GM18519 (cell line): ENCODE measurements around the gene JAKMIP1.
A peak's percentile ranks its signal among the peaks of the same experiment; 100 is the strongest.

Experiments
- ATAC-seq: cut with Tn5 transposase; IDR thresholded peaks from one replicate; pipeline ENCODE4 v1.9.1; 2021; ENCODE audit warnings: mild to moderate bottlenecking, moderate library complexity; ENCODE audit not compliant: unreplicated experiment, low FRiP score

Gene JAKMIP1

GRCh38 chr4:6183740-6184139 is 16.6 kb downstream of the JAKMIP1 start:
- ATAC-seq: peak; percentile 30

- no peak for ATAC-seq
These were observed 17.7 kb downstream of the JAKMIP1 start for GRCh38 chr4:6182376-6183280.

- ATAC-seq: peak; percentile 82
These were observed 19.3 kb downstream of the JAKMIP1 start for GRCh38 chr4:6180841-6181631.

- no peak for ATAC-seq
These were observed 21.0 kb downstream of the JAKMIP1 start for GRCh38 chr4:6179362-6179761.

- no peak for ATAC-seq
These were observed 21.6 kb downstream of the JAKMIP1 start for GRCh38 chr4:6178757-6179156.

- ATAC-seq: no peak
These were observed 22.7 kb downstream of the JAKMIP1 start for GRCh38 chr4:6177587-6178197.

- ATAC-seq: no peak
These were observed 24.9 kb downstream of the JAKMIP1 start for GRCh38 chr4:6175426-6175825.

GRCh38 chr4:6172927-6173200 is 27.5 kb downstream of the JAKMIP1 start:
- ATAC-seq: no peak

- no peak for ATAC-seq
These were observed 28.0 kb downstream of the JAKMIP1 start for GRCh38 chr4:6172093-6172926.

- ATAC-seq: no peak
These were observed 31.1 kb downstream of the JAKMIP1 start for GRCh38 chr4:6169239-6169638.

GRCh38 chr4:6165766-6166165 is 34.6 kb downstream of the JAKMIP1 start:
- ATAC-seq: no peak

- no peak for ATAC-seq
These were observed 37.5 kb downstream of the JAKMIP1 start for GRCh38 chr4:6162885-6163284.

GRCh38 chr4:6161921-6162464 is 38.4 kb downstream of the JAKMIP1 start:
- no peak for ATAC-seq

GRCh38 chr4:6160536-6160935 is 39.8 kb downstream of the JAKMIP1 start:
- no peak for ATAC-seq

- ATAC-seq: no peak
These were observed 42.4 kb downstream of the JAKMIP1 start for GRCh38 chr4:6157926-6158325.

GRCh38 chr4:6155996-6156750 is 44.2 kb downstream of the JAKMIP1 start:
- ATAC-seq: no peak

- no peak for ATAC-seq
These were observed 45.5 kb downstream of the JAKMIP1 start for GRCh38 chr4:6154875-6155274.

- ATAC-seq: no peak
These were observed 46.5 kb downstream of the JAKMIP1 start for GRCh38 chr4:6153874-6154273.

GRCh38 chr4:6152869-6153705 is 47.3 kb downstream of the JAKMIP1 start:
- no peak for ATAC-seq
